ENCODE measurements around the gene TRIM67.
"Not testable (repeated sequence)": the region's sequence is repeated elsewhere in the genome, so short reads cannot be mapped to it uniquely, and the experiment has no call there.

The TRIM67 gene

GRCh38 chr1:231201979-231202633 is 40.2 kb downstream of the TRIM67 start:
- in situ Hi-C loops (cut with MboI; ENCODE audit: low sequenced_read_pairs), result no loop called here

GRCh38 chr1:231203259-231204057 is 41.6 kb downstream of the TRIM67 start:
- in situ Hi-C loops (cut with MboI; ENCODE audit: low sequenced_read_pairs), result no loop called here

- in situ Hi-C loops (cut with MboI; ENCODE audit: low sequenced_read_pairs), result no loop called here
These were observed 45.0 kb downstream of the TRIM67 start for GRCh38 chr1:231206856-231207255.

- in situ Hi-C loops (cut with MboI; ENCODE audit: low sequenced_read_pairs), result no loop called here
These were observed 45.6 kb downstream of the TRIM67 start for GRCh38 chr1:231207437-231207836.

GRCh38 chr1:231208980-231209379 is 47.1 kb downstream of the TRIM67 start:
- in situ Hi-C loops (cut with MboI; ENCODE audit: low sequenced_read_pairs), result no loop called here

- in situ Hi-C loops (cut with MboI; ENCODE audit: low sequenced_read_pairs), result no loop called here
These were observed 47.7 kb downstream of the TRIM67 start for GRCh38 chr1:231209531-231209930.

GRCh38 chr1:231210126-231210525 is 48.3 kb downstream of the TRIM67 start:
- in situ Hi-C loops (cut with MboI; ENCODE audit: low sequenced_read_pairs), result no loop called here

GRCh38 chr1:231211005-231211857 is 49.4 kb downstream of the TRIM67 start:
- in situ Hi-C loops (cut with MboI; ENCODE audit: low sequenced_read_pairs), result no loop called here

GRCh38 chr1:231212301-231212700 is 50.4 kb downstream of the TRIM67 start:
- in situ Hi-C loops (cut with MboI; ENCODE audit: low sequenced_read_pairs), result not testable (repeated sequence)

GRCh38 chr1:231213831-231214573 is 52.1 kb downstream of the TRIM67 start:
- in situ Hi-C loops (cut with MboI; ENCODE audit: low sequenced_read_pairs), result no loop called here

GRCh38 chr1:231214918-231215680 is 53.2 kb downstream of the TRIM67 start:
- in situ Hi-C loops (cut with MboI; ENCODE audit: low sequenced_read_pairs), result no loop called here

- in situ Hi-C loops (cut with MboI; ENCODE audit: low sequenced_read_pairs), result no loop called here
These were observed 54.0 kb downstream of the TRIM67 start for GRCh38 chr1:231215681-231216385.

GRCh38 chr1:231216498-231216897 is 54.6 kb downstream of the TRIM67 start:
- in situ Hi-C loops (cut with MboI; ENCODE audit: low sequenced_read_pairs), result no loop called here

GRCh38 chr1:231217056-231217455 is 55.2 kb downstream of the TRIM67 start:
- in situ Hi-C loops (cut with MboI; ENCODE audit: low sequenced_read_pairs), result no loop called here

- in situ Hi-C loops (cut with MboI; ENCODE audit: low sequenced_read_pairs), result no loop called here
These were observed 56.2 kb downstream of the TRIM67 start for GRCh38 chr1:231218078-231218477.

- in situ Hi-C loops (cut with MboI; ENCODE audit: low sequenced_read_pairs), result no loop called here
These were observed 57.9 kb downstream of the TRIM67 start for GRCh38 chr1:231219422-231220401.

- in situ Hi-C loops (cut with MboI; ENCODE audit: low sequenced_read_pairs), result no loop called here
These were observed 58.9 kb downstream of the TRIM67 start for GRCh38 chr1:231220801-231221200.

GRCh38 chr1:231226156-231226555 is 64.3 kb downstream of the TRIM67 start:
- in situ Hi-C loops (cut with MboI; ENCODE audit: low sequenced_read_pairs), result no loop called here

All from hTERT RPE-1 (cell line).